AG09309 (cell line): Measurements from ENCODE around the gene ACD.
A peak's percentile ranks its signal among the peaks of the same experiment; 100 is the strongest.

ENCODE experiments used
- DNase-seq: peaks from one replicate; pipeline ENCODE4 v3.0.0-alpha.2; 2010; ENCODE audit warnings: low read depth
- H3K4me3 ChIP-seq: 2 replicates; pipeline ENCODE4 v1.5.1; 2011; ENCODE audit warnings: mild to moderate bottlenecking, low read depth, low read length, moderate library complexity; ENCODE audit not compliant: control insufficient read depth
- CTCF ChIP-seq: IDR thresholded peaks from 2 replicates; pipeline ENCODE4 v1.5.1; 2011; ENCODE audit warnings: mild to moderate bottlenecking, low read depth, low read length, inconsistent platforms; ENCODE audit not compliant: insufficient read depth, control insufficient read depth; ENCODE audit errors: missing control alignments

ACD gene

GRCh38 chr16:67641779-67642708 is 18.0 kb downstream of the ACD start:
- DNase-seq, result no peak
- peak; percentile 7 for TF ChIP-seq CTCF
- no peak overlapping the region for H3K4me3 ChIP-seq

- TF ChIP-seq CTCF, result no peak
- no peak for DNase-seq
- no peak overlapping the region for H3K4me3 ChIP-seq
Observed at GRCh38 chr16:67637625-67638024, 22.4 kb downstream of the ACD start.

GRCh38 chr16:67636713-67637112 is 23.3 kb downstream of the ACD start:
- TF ChIP-seq CTCF, result no peak
- no peak overlapping the region for H3K4me3 ChIP-seq
- DNase-seq, result no peak

- DNase-seq, result no peak
- no peak for TF ChIP-seq CTCF
- H3K4me3 ChIP-seq, result no peak overlapping the region
Observed at GRCh38 chr16:67632415-67633172, 27.5 kb downstream of the ACD start.

- H3K4me3 ChIP-seq, result no peak overlapping the region
- no peak for TF ChIP-seq CTCF
- no peak for DNase-seq
Observed at GRCh38 chr16:67628216-67628615, 31.8 kb downstream of the ACD start.

- no peak for DNase-seq
- no peak overlapping the region for H3K4me3 ChIP-seq
- peak; percentile 3 for TF ChIP-seq CTCF
Observed at GRCh38 chr16:67613808-67614207, 46.3 kb downstream of the ACD start.
